GM23338 (cell line): ENCODE results near the gene FBXO30. TPM values are rescaled to one million over a fixed set of nuclear protein-coding genes. Genes with fewer than 3 reads are reported as not detected.

ENCODE experiments used
- ATAC-seq: fragments of 200-7000 bp; cut with Tn5 transposase; 3 replicates; pipeline ENCODE4 v1.9.1; 2020
- DNase-seq: peaks from one replicate; pipeline ENCODE4 v3.0.0-alpha.2; 2015; ENCODE audit warnings: low spot score
- H2AFZ ChIP-seq: fragments of 200-600 bp; sonication (generic); 2 replicates; pipeline ENCODE4 v1.8.0; 2016; ENCODE audit warnings: antibody characterized with exemption, mild to moderate bottlenecking, moderate library complexity
- H3F3A ChIP-seq: fragments of 200-600 bp; sonication (generic); replicated peaks from 2 replicates; pipeline ENCODE4 v1.8.0; 2017; ENCODE audit warnings: antibody characterized with exemption, mixed run types, low read depth
- H3K27ac ChIP-seq: fragments of 200-600 bp; sonication (generic); 2 replicates; pipeline ENCODE4 v1.6.1; 2016; ENCODE audit warnings: low read depth
- H3K27me3 ChIP-seq: fragments of 200-600 bp; sonication (generic); 2 replicates; pipeline ENCODE4 v1.8.0; 2016; ENCODE audit warnings: mild to moderate bottlenecking, mixed run types, moderate library complexity; ENCODE audit not compliant: insufficient read depth
- H3K36me3 ChIP-seq: fragments of 200-600 bp; sonication (generic); 2 replicates; pipeline ENCODE4 v1.8.0; 2016; ENCODE audit warnings: mild to moderate bottlenecking; ENCODE audit not compliant: insufficient read depth
- H3K4me1 ChIP-seq: fragments of 200-600 bp; sonication (generic); 2 replicates; pipeline ENCODE4 v1.8.0; 2016; ENCODE audit warnings: mild to moderate bottlenecking, moderate library complexity; ENCODE audit not compliant: insufficient read depth
- H3K4me2 ChIP-seq: fragments of 200-600 bp; sonication (generic); 2 replicates; pipeline ENCODE4 v1.7.1; 2017; ENCODE audit warnings: mixed run types
- H3K4me3 ChIP-seq: fragments of 200-600 bp; sonication (generic); 2 replicates; pipeline ENCODE4 v1.6.1; 2016; ENCODE audit warnings: mixed run types
- H3K79me2 ChIP-seq: fragments of 200-600 bp; sonication (generic); replicated peaks from 2 replicates; pipeline ENCODE4 v1.8.0; 2017; ENCODE audit warnings: mild to moderate bottlenecking; ENCODE audit not compliant: insufficient read depth
- H3K9me2 ChIP-seq: fragments of 200-600 bp; sonication (generic); 2 replicates; pipeline ENCODE4 v1.8.0; 2017; ENCODE audit not compliant: insufficient read depth
- H4K20me1 ChIP-seq: fragments of 200-600 bp; sonication (generic); replicated peaks from 2 replicates; pipeline ENCODE4 v1.8.0; 2017; ENCODE audit warnings: mild to moderate bottlenecking; ENCODE audit not compliant: insufficient read depth
- H3K27ac Mint-ChIP-seq: 2 replicates; pipeline ENCODE4 v1.8.0; 2020; ENCODE audit warnings: inconsistent platforms, mild to moderate bottlenecking, moderate library complexity, mixed read lengths
- H3K27me3 Mint-ChIP-seq: 3 replicates; pipeline ENCODE4 v1.8.0; 2022; ENCODE audit warnings: low read depth, mild to moderate bottlenecking, moderate library complexity, mixed read lengths, inconsistent platforms; ENCODE audit not compliant: insufficient read depth, poor library complexity
- H3K36me3 Mint-ChIP-seq: 3 replicates; pipeline ENCODE4 v1.8.0; 2021; ENCODE audit warnings: low read depth, mild to moderate bottlenecking, inconsistent platforms, moderate library complexity, mixed read lengths
- H3K4me1 Mint-ChIP-seq: 3 replicates; pipeline ENCODE4 v1.8.0; 2020; ENCODE audit warnings: mild to moderate bottlenecking, inconsistent platforms, mixed read lengths
- H3K4me3 Mint-ChIP-seq: 3 replicates; pipeline ENCODE4 v1.8.0; 2021; ENCODE audit warnings: moderate library complexity, mild to moderate bottlenecking, inconsistent platforms, mixed read lengths
- H3K9me3 Mint-ChIP-seq: 3 replicates; pipeline ENCODE4 v1.8.0; 2020; ENCODE audit warnings: moderate library complexity, mild to moderate bottlenecking, inconsistent platforms, mixed read lengths
- CTCF ChIP-seq, 2 experiments: fragments of 200-600 bp in 1 of 2; sonication (generic) in 1 of 2; conservative IDR thresholded peaks; 2 replicates each; pipeline versions ENCODE4 v1.5.1 to v1.6.1; 2016 to 2017; ENCODE audit warnings: antibody characterized with exemption in 2 of 2, low read depth in 2 of 2, mild to moderate bottlenecking in 2 of 2, moderate library complexity in 1 of 2
- ETS1 ChIP-seq: IDR thresholded peaks from 2 replicates; pipeline ENCODE4 v1.6.1; 2016; ENCODE audit warnings: antibody characterized with exemption
- JUNB ChIP-seq: IDR thresholded peaks from one replicate; pipeline ENCODE4 v1.6.1; 2016; ENCODE audit warnings: antibody characterized with exemption; ENCODE audit not compliant: unreplicated experiment
- REST ChIP-seq: IDR thresholded peaks from one replicate; pipeline ENCODE4 v1.6.1; 2018; ENCODE audit warnings: antibody characterized with exemption; ENCODE audit not compliant: unreplicated experiment
- STAT1 ChIP-seq: IDR thresholded peaks from one replicate; pipeline ENCODE4 v1.6.1; 2016; ENCODE audit warnings: antibody characterized with exemption; ENCODE audit not compliant: unreplicated experiment
- ZNF462 ChIP-seq: fragments of 250-450 bp; sonication (Bioruptor Pico); IDR thresholded peaks from 2 replicates; pipeline ENCODE4 v1.5.0; 2020; ENCODE audit warnings: mild to moderate bottlenecking, moderate library complexity
- polyA plus RNA-seq: library from polyadenylated mRNA; unstranded; fragments of >200 nt; fragmentation: Nextera tagmentation; extraction: Ambion mirVana; gene quantifications from 2 replicates; pipeline ENCODE4 v1.2.1, GENCODE V29; 2016
- total RNA-seq: library from RNA; depleted of rRNA; stranded (reverse); fragments of >200 nt; shearing (Covaris generic); gene quantifications from 2 replicates; pipeline ENCODE4 v1.2.3, GENCODE V29; 2014

FBXO30 gene
- total and polyA plus RNA-seq, 2 experiments from 2014 or later, result 6.5 to 21.3 TPM

GRCh38 chr6:145863988-145864616 is 49.5 kb upstream of the FBXO30 start (continued):
- TF ChIP-seq REST, result no peak
- no peak for TF ChIP-seq CTCF (conservative IDR thresholded peaks at IDR 0.05; ENCODE audit: low read depth in 2 of 2)
- no peak for TF ChIP-seq STAT1

- Histone ChIP-seq H3K4me3 (no peak overlapping the region), H3K79me2 (no peaks in the 10 kb centered on the region), H3K9me2 (no peaks in the 10 kb centered on the region), H3K4me1 (no peaks in the 10 kb centered on the region), H3K27me3 (no peaks in the 10 kb centered on the region), H3F3A (no peaks in the 10 kb centered on the region), H3K36me3 (no peaks in the 10 kb centered on the region; the same call in 1 of the 2 replicates), H3K27ac (no peak overlapping the region), H4K20me1 (no peaks in the 10 kb centered on the region), H3K4me2 (no peak overlapping the region), H2AFZ (no peak overlapping the region)
- H3K27me3 Mint-ChIP-seq, result no peaks in the 10 kb centered on the region
- no peak overlapping the region for H3K27ac Mint-ChIP-seq
- H3K36me3 Mint-ChIP-seq, result peaks cover 14% of the 10 kb centered on the region; the same call in 2 of the 3 replicates
- H3K4me3 Mint-ChIP-seq, result no peak overlapping the region
- DNase-seq, result no peak
- H3K4me1 Mint-ChIP-seq, result peaks cover 12% of the 10 kb centered on the region; the same call in 2 of the 3 replicates
- no peak for ATAC-seq
- H3K9me3 Mint-ChIP-seq, result peaks cover 9% of the 10 kb centered on the region; the same call in 2 of the 3 replicates
- TF ChIP-seq JUNB (no peak), ETS1 (no peak), CTCF (conservative IDR thresholded peaks at IDR 0.05; ENCODE audit: low read depth in 2 of 2) (no peak), ZNF462 (CRISPR knock-in tag) (no peak)
Observed at GRCh38 chr6:145863366-145863765, 48.8 kb upstream of the FBXO30 start.
